ES-I3 (cell line): Measurements from ENCODE around the gene UNC93B1.
"Not testable (repeated sequence)": the region's sequence is repeated elsewhere in the genome, so short reads cannot be mapped to it uniquely, and the experiment has no call there.

Experiments
- H3K36me3 ChIP-seq: 2 replicates; pipeline ENCODE4 v1.6.1; 2013; ENCODE audit warnings: mild to moderate bottlenecking, low read length, control low read depth, moderate library complexity; ENCODE audit not compliant: insufficient read depth
- H3K4me1 ChIP-seq: 2 replicates; pipeline ENCODE4 v1.6.1; 2013; ENCODE audit warnings: mild to moderate bottlenecking, control low read depth, low read length; ENCODE audit not compliant: insufficient read depth
- H3K9ac ChIP-seq: 2 replicates; pipeline ENCODE4 v1.6.1; 2013; ENCODE audit warnings: low read depth, mild to moderate bottlenecking, low read length, moderate library complexity
- H3K9me3 ChIP-seq: 2 replicates; pipeline ENCODE4 v1.6.1; 2013; ENCODE audit warnings: mild to moderate bottlenecking, low read length, moderate library complexity; ENCODE audit not compliant: control insufficient read depth, insufficient read depth

The UNC93B1 gene

GRCh38 chr11:67999704-68000103, 4.2 kb downstream of the UNC93B1 start:
- no peaks in the 10 kb centered on the region for H3K9me3 ChIP-seq
- peaks cover 4% of the 10 kb centered on the region; the same call in 1 of the 2 replicates for H3K4me1 ChIP-seq
- no peak overlapping the region for H3K9ac ChIP-seq
- no peaks in the 10 kb centered on the region for H3K36me3 ChIP-seq

DNA sequence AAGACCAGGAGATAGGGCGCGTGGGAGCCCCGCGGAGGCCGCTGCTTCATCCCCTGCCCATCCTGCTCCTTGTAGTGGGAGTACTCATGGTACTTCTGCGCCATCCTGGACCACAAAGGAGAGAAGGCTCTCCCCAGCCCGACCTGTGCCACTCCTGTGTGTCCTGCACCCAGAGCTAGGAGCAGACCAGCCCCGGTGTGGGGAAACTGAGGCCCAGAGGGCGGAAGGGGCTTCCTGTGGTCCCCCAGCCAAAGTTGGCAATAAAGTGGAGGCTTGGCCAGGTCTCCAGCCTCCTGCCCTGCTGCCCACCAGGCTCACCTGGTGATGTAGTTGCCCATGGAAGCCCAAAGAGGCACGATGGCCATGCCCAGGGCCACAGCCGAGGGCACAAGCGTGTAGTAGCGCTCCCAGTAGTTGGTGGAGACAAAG, 4.7 kb downstream of the UNC93B1 start:
- H3K9me3 ChIP-seq: no peaks in the 10 kb centered on the region
- H3K9ac ChIP-seq: no peak overlapping the region
- no peaks in the 10 kb centered on the region for H3K36me3 ChIP-seq
- peaks cover 1% of the 10 kb centered on the region; the same call in 1 of the 2 replicates for H3K4me1 ChIP-seq

- Histone ChIP-seq H3K9ac (no peak overlapping the region), H3K9me3 (no peaks in the 10 kb centered on the region), H3K4me1 (no peaks in the 10 kb centered on the region; the same call in 1 of the 2 replicates), H3K36me3 (no peaks in the 10 kb centered on the region)
Observed at GRCh38 chr11:67998150-67999045, 5.5 kb downstream of the UNC93B1 start.

GRCh38 chr11:67997475-67997921, 6.4 kb downstream of the UNC93B1 start:
- H3K4me1 ChIP-seq: no peaks in the 10 kb centered on the region; the same call in 1 of the 2 replicates
- no peaks in the 10 kb centered on the region for H3K36me3 ChIP-seq
- no peak overlapping the region for H3K9ac ChIP-seq
- H3K9me3 ChIP-seq: no peaks in the 10 kb centered on the region

GRCh38 chr11:67996622-67997474, 7.0 kb downstream of the UNC93B1 start:
- Histone ChIP-seq H3K9me3 (no peaks in the 10 kb centered on the region), H3K9ac (peak overlapping the region; percentile 58), H3K36me3 (no peaks in the 10 kb centered on the region), H3K4me1 (no peaks in the 10 kb centered on the region; the same call in 1 of the 2 replicates)

DNA sequence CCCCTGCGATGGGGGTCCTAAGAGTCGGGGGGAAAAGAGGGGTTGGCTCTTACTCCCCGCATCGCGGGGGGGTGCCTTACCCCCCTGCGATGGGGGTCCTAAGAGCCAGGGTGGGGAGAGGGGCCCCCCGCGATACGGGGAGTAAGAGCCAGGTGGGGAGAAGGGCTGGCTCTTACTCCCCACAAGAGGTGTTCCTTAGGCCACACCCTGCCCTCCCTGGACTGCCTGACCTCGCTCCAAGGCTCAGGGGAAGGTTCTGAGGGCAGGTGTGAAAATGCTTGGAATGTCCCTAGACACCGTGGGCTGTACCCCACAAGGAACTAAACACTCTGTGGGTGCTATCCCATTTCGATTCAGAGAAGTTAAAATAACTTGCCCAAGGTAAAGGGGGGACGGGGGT, 7.8 kb downstream of the UNC93B1 start:
- no peaks in the 10 kb centered on the region for H3K36me3 ChIP-seq
- no peak overlapping the region for H3K9ac ChIP-seq
- H3K9me3 ChIP-seq: no peaks in the 10 kb centered on the region
- H3K4me1 ChIP-seq: no peaks in the 10 kb centered on the region; the same call in 1 of the 2 replicates

GRCh38 chr11:67995579-67995978, 8.3 kb downstream of the UNC93B1 start:
- not testable (repeated sequence) for H3K4me1 ChIP-seq, H3K9me3 ChIP-seq, H3K36me3 ChIP-seq, H3K9ac ChIP-seq

DNA sequence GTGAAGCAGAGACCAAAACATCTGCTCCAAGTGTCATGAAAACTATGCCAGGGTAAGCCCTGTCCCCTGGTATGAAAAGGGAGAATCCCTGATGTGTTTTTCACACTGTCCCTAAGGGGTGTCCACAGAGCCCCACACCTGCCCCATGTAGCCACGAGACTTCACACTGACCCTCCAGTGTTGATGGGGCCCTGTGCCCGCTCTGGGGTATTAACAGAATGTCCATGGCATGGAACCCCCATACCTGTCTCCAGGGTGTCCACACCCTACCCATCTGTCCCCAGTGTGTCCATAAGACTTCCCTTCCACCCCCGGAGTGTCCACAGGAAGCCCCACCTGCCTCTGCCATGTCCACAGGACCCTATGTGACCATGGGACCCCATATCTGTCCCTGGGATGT, 8.8 kb downstream of the UNC93B1 start:
- not testable (repeated sequence) for H3K9ac ChIP-seq, H3K36me3 ChIP-seq, H3K4me1 ChIP-seq, H3K9me3 ChIP-seq

- not testable (repeated sequence) for H3K36me3 ChIP-seq, H3K9ac ChIP-seq, H3K9me3 ChIP-seq, H3K4me1 ChIP-seq
Observed at GRCh38 chr11:67994387-67994786, 9.5 kb downstream of the UNC93B1 start.

GRCh38 chr11:67993821-67994220, 10.1 kb downstream of the UNC93B1 start:
- not testable (repeated sequence) for H3K9me3 ChIP-seq, H3K4me1 ChIP-seq, H3K36me3 ChIP-seq, H3K9ac ChIP-seq

DNA sequence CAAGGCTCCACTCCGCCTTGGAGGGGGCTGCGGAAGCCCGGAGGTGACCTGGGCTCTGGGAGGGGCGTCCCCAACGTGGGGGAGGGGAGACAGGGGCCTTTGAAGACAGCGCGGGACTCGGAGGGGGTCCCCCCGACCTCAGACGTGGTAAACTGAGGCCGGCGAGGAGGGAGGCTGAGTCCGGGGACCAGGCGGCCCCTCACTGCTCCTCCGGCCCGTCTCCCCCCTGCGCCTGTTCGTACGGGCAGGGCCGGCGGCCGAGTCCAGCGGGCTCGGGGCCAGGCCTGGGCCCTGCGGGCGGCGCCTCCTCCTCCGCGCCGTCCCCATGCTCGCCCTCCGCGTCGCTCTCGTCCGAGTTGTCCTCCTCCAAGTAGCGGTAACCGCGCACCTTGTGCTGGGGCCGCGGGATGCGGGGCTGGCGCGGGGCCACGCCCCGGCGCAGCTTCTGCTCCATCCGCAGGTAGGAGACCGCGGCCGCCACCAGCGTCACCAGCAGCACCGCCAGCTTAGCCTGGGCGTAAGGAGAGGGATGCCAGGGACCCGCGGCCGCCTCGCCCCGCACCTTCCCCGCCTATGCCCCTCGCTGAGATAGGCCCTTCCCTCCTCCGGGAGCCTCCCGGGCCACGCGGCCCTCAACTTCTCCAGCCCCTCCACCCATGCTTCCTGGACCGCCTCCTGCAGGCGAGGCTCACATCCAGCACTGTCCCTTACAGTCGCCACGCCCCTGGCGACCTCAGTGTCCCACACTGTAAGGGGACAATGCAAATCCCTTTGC, 12.4 kb downstream of the UNC93B1 start:
- H3K36me3 ChIP-seq, H3K4me1 ChIP-seq, H3K9me3 ChIP-seq: not testable (repeated sequence)
- peak overlapping the region; percentile 50; the same call in 1 of the 2 replicates for H3K9ac ChIP-seq

DNA sequence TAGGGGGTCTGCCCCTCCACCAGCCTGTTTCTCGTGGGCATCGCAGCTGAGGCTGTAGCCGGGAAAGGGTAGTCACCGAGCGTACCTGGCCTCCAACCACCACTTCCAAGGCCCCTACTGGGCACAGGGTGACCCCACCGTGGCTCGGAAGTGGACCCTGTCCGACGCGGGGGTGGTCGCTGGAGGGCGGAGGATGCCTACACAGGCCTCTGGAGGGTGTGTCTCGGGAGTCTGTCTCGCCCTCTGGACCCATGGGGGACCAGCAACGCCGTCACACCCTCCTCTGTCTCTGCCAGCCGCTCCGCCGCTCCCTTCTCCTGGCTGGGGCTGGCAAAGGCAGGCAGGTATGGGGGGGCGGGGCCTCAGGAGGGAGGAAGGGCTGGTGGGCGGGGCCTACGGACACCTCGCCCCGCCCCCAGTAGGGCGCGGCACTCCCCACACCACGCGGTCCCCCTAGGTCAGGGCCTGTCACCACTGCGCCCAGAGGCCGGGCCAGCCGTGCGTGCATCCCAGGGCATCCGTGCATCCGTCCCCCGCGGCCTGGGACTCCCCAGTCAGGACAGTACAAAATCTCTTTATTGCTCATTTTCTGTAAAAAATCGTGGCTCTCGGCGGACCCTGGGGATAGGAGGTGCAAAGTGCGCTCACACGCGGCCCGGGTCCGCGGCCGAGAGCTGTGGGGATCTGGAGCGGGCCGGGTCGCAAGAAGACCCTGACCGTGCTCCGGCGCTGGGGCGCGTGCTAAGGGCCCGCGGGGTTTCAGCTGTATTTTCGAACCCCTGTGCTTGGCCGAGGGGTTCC, 13.2 kb downstream of the UNC93B1 start:
- not testable (repeated sequence) for H3K36me3 ChIP-seq, H3K4me1 ChIP-seq, H3K9me3 ChIP-seq
- peak overlapping the region; percentile 50; the same call in 1 of the 2 replicates for H3K9ac ChIP-seq

DNA sequence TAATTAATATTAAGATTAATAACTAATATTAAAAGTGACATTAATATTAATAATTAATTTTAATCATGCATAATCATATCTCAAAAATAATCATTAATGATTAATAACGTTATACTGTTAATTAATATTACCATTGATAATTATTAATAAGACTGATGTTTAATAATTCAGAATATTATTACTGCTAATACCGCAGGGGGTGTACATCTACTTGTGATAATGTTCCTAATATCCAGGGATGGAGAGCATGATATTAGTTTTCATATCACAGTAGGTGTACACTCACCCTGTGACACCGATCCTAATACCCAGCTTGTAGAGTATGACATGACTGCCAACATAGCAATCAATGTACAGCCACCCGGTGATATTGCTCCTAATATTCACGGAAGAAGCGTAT, 18.6 kb downstream of the UNC93B1 start:
- H3K9ac ChIP-seq, H3K9me3 ChIP-seq, H3K36me3 ChIP-seq, H3K4me1 ChIP-seq: not testable (repeated sequence)
